GM21737 (cell line): ENCODE data around the gene ZNF275.
A peak's percentile ranks its signal among the peaks of the same experiment; 100 is the strongest.
"Not testable (repeated sequence)": the region's sequence is repeated elsewhere in the genome, so short reads cannot be mapped to it uniquely, and the experiment has no call there.

Experiments
- ATAC-seq: cut with Tn5 transposase; IDR thresholded peaks from one replicate; pipeline ENCODE4 v1.9.1; 2021; ENCODE audit warnings: mild to moderate bottlenecking, moderate library complexity; ENCODE audit not compliant: unreplicated experiment

Gene ZNF275

GRCh38 chrX:153333821-153334653 lies at the start of gene ZNF275:
Gene ZNF275, plus strand, starts transcription at chrX:153334153. Its CDS starts 2,527 bp downstream, at chrX:153336680.
- peak; percentile 90 for ATAC-seq

GRCh38 chrX:153285678-153286077 lies 48.3 kb upstream of the ZNF275 start:
- not testable (repeated sequence) for ATAC-seq

DNA sequence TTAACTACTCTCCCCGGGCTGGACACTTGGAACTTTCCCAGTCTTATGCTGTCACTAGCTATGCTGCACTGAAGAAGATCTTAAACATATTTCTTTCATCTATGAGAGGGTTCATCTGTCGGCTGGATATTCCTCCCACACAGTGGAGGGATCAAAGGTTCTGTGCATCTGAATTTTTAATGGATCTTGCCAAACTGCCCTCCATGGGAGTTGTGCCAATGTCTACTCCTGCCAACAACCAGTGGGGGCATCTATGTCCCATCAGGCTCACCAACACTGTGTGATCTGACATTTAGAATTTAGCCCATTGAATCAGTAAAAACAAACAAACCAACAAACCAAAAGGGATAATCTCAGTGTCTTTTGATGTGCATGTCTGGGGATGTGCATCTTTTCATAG lies 45.1 kb upstream of the ZNF275 start:
- ATAC-seq: not testable (repeated sequence)

- ATAC-seq: not testable (repeated sequence)
Observed at GRCh38 chrX:153293485-153294071, 40.4 kb upstream of the ZNF275 start.

GRCh38 chrX:153297376-153297775 lies 36.6 kb upstream of the ZNF275 start:
- no peak for ATAC-seq

DNA sequence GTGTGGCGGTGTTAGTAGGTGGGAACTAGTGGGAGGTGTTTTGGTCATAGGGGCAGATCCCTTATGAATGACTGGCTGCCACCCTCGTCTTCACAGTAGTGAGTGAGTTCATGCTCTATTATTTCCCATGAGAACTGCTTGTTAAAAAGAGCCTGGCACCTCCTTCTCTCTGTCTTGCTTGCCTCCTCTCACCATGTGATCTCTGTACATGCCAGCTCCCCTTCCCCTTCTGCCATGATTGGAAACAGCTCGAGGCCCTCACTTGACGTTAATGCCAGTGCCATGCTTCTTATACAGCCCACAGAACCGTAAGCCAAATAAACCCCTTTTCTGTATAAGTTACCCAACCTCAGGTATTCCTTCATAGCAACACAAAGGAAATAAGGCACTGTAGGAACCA lies 34.1 kb upstream of the ZNF275 start:
- no peak for ATAC-seq

DNA sequence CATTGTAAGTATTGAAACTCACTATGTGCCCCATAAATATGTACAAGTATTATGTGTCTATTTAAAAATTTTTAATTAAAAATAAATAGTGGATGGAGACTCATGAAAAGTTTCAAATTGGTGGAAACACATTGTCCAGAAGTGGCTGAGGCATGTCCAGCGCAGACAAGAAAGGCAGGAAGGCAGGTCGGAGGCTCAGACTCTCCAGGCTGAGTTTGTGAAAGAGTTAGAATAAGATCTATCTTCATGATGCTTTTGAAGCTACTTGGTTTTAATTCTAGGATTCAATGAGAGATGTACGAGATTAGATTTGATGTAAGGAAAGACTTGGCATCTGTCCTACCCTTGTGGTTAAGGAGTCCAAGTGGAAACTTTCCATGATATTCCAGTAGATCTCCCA lies 32.2 kb upstream of the ZNF275 start:
- ATAC-seq: no peak

DNA sequence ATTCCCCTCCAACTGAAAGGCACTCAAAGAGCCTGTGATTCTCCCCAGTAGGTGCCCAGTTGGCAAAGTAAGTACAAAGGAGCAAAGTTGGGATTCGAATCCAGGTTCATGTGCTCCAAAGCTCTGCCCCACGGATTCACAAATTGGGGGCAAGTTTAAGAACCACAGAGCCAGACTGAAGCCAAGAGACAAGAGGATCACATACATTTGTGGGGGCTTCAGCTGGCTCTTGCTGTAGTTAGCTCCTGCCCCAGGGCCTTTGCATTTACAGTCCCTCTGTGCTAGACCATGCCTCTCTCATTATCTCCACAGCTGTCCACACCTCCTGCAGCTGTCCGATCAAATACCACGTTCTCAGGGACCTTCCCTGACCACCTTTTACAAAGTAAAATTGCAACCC lies 31.2 kb upstream of the ZNF275 start:
- ATAC-seq: no peak

GRCh38 chrX:153303276-153304262 lies 30.4 kb upstream of the ZNF275 start:
- no peak for ATAC-seq

GRCh38 chrX:153304988-153305736 lies 28.8 kb upstream of the ZNF275 start:
- no peak for ATAC-seq

DNA sequence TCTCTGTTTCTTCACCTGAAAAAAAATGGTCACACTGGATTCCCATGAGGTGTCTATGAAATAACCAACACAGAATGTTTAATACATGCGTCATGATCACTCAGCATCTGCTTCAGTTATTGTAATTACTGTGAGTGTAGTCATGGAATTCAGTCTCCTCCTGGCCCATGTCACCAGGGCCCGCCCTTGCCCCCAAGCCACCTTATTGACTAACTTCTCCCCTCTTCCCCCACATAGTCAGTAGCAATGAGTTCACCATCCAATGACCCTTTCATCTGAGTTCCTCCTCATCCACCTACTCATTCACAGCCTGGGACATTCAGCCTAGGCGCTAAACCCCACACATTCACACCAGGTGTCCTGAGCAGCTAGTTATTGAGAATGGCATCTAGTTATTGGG lies 28.0 kb upstream of the ZNF275 start:
- no peak for ATAC-seq

GRCh38 chrX:153306527-153307115 lies 27.3 kb upstream of the ZNF275 start:
- ATAC-seq: no peak

- no peak for ATAC-seq
Observed at GRCh38 chrX:153307276-153308178, 26.4 kb upstream of the ZNF275 start.

DNA sequence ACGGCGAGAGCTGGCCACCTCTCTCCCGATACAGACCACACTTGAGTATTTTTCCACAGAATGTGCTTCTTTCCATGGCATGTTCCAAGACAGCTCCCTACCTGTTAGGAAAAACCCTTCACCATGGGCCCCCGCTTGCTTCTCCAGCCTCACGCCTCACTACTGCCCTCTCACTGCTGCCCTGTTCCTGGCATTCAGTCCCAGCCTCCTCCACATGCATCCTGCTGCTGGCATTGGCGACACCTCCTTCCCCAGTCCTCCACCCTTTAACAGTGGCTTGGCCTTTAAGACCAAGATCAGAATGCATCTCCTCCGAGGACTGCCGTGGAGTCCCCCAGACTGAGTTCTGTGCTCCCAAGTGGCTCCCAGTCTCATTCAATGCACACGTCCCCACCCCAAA lies 23.1 kb upstream of the ZNF275 start:
- ATAC-seq: no peak

- no peak for ATAC-seq
Observed at GRCh38 chrX:153312041-153312440, 21.9 kb upstream of the ZNF275 start.

DNA sequence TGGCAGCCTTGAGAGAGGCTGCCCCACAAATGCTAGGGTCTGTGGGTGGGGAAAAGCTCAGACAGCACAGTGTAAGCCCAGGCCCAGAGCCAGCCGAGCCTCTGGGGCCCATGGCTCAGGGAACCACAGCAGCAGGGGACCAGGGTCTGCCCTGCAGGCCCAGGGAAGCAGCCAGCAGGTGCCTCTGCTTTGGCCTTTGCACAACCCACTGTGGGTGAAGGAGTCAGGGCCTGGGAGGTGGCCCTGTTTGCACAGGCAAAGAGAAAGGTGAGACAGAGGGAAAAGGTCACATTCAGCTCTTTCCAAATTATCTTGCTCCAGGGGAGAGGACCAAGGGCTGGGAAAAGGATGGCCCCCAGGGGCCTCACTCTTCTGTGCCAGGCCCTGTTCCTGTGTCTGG lies 21.1 kb upstream of the ZNF275 start:
- no peak for ATAC-seq

DNA sequence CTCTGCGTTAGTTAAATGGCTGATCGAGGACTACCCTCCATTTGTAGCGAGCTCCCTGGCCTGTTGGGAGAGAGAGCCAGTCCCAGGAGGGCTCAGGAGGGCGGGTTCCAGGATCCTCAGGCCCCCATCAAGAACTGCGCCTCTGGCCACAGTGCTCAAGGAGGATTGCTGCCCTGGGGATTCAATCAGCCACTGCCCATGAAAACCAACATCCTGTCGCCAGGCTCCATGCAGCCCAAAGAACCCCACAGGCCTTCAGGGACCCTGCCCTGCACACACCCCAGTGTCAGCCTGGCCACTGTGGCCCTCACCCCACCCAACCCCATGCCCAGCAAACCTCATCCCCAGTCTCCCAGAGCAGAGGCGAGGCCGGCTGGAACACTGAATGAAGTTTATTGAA lies 16.6 kb upstream of the ZNF275 start:
- ATAC-seq: no peak

GRCh38 chrX:153317996-153318722 lies 15.8 kb upstream of the ZNF275 start:
- no peak for ATAC-seq

GRCh38 chrX:153318811-153319210 lies 15.1 kb upstream of the ZNF275 start:
- ATAC-seq: no peak
